Esophagus squamous epithelium (tissue), 5 donors: Measurements from ENCODE around the gene USH1G. TPM values are rescaled to one million over a fixed set of nuclear protein-coding genes. Genes with fewer than 3 reads are reported as not detected.

Source experiments
- DNase-seq: peaks from one replicate; lab custom pipeline; 2025; lab: John Stamatoyannopoulos, UW
- H3K27ac ChIP-seq, 4 donors: fragments of 200-600 bp; sonication (generic); one replicate each; pipeline ENCODE4 v1.5.1; 2016 to 2019; ENCODE audit warnings: mild to moderate bottlenecking in 1 of 4
- H3K27me3 ChIP-seq, 4 donors: fragments of 200-600 bp; sonication (generic); 1 replicate in 3 of 4; 2 replicates in 1 of 4; pipeline versions ENCODE4 v1.5.1 to v1.6.0; 2017 to 2021; ENCODE audit warnings: antibody characterized with exemption in 1 of 4
- H3K36me3 ChIP-seq, 3 donors: fragments of 200-600 bp; sonication (generic); one replicate each; pipeline ENCODE4 v1.5.1; 2016 to 2019
- H3K4me1 ChIP-seq, 3 donors: fragments of 200-600 bp; sonication (generic); one replicate each; pipeline ENCODE4 v1.5.1; 2017 to 2019
- H3K4me3 ChIP-seq, 4 donors: fragments of 200-600 bp; sonication (generic); 1 replicate in 3 of 4; 2 replicates in 1 of 4; pipeline ENCODE4 v1.5.1; 2016 to 2019; ENCODE audit warnings: mild to moderate bottlenecking in 2 of 4, moderate library complexity in 1 of 4
- H3K9me3 ChIP-seq, 3 donors: fragments of 200-600 bp; sonication (generic); one replicate each; pipeline ENCODE4 v1.5.1; 2016 to 2019
- CTCF ChIP-seq, 6 experiments: fragments of 450-650 bp in 4 of 6; fragments of 200-600 bp in 2 of 6; sonication (generic) in 2 of 6; IDR thresholded peaks; one replicate each; pipeline ENCODE4 v1.5.1; 2016 to 2019; ENCODE audit warnings: antibody characterized with exemption in 6 of 6, mild to moderate bottlenecking in 4 of 6, moderate library complexity in 4 of 6
- POLR2A ChIP-seq, 4 donors: fragments of 450-650 bp; IDR thresholded peaks; one replicate each; pipeline ENCODE4 v1.6.1; 2017; ENCODE audit warnings: antibody characterized with exemption in 4 of 4, mild to moderate bottlenecking in 4 of 4, moderate library complexity in 3 of 4
- WGBS, 2 donors: methylation state at CpG; one replicate each; pipeline ENCODE4 v1.1.5; 2018; 5-methylcytosine and 5-hydroxymethylcytosine counted together
- intact Hi-C: fragments of 100-400 bp; cut with DNase I; formaldehyde crosslinking; loops from one replicate; pipeline ENCODE4 v1.15.0; 2022
- total RNA-seq, 4 donors: library from RNA; depleted of rRNA; stranded (reverse); fragments of >200 nt; gene quantifications; one replicate each; pipeline ENCODE4 v1.1.0, GENCODE V29; 2016
- donor health status: DM: yes; HTN: yes; CAD: no.

Gene USH1G
- total RNA-seq = 10 to 100 TPM in 1 of 4 donors, 1 to 10 TPM in 3; 2.9 to 12.1 (median 6.7) TPM

- DNase-seq = no peak
- Histone ChIP-seq H3K36me3 (no peaks in the 10 kb centered on the region), H3K27me3 (peaks cover 0 to 90% (median 19%) of the 10 kb centered on the region in 4 donors), H3K4me3 (peak within 1 kb of the TSS; percentile 43 to 68 (median 49)), H3K27ac (peak within 1 kb of the TSS in 3 of 4 donors; percentile 8 to 40 (median 39)), H3K9me3 (no peaks in the 10 kb centered on the region), H3K4me1 (peaks cover 32 to 60% (median 38%) of the 10 kb centered on the region in 3 donors)
- TF ChIP-seq POLR2A (IDR thresholded peaks at IDR 0.05) (no peak), CTCF (IDR thresholded peaks at IDR 0.05) (no peak)
- 4 to 9% methylated on average over 11 to 23 of the region's 57 CpGs for WGBS, 2 donors
- intact Hi-C loops = loop anchor here (5.0 kb wide), 1 partner anchor 34 kb away; no protein-coding TSS in a partner anchor
Measured at GRCh38 chr17:74922694-74923537, at the start of gene USH1G. Gene USH1G (minus strand): TSS chr17:74923255. CDS start chr17:74923073, 182 bp downstream.

GRCh38 chr17:74972107-74972972, 49.3 kb upstream of the USH1G start, which contains the start of gene HID1:
Gene HID1 (minus strand): TSS chr17:74972759. CDS start chr17:74972656, 103 bp downstream.
- peak within 1 kb of the TSS; percentile 40 to 78 (median 60) for H3K27ac ChIP-seq

DNA sequence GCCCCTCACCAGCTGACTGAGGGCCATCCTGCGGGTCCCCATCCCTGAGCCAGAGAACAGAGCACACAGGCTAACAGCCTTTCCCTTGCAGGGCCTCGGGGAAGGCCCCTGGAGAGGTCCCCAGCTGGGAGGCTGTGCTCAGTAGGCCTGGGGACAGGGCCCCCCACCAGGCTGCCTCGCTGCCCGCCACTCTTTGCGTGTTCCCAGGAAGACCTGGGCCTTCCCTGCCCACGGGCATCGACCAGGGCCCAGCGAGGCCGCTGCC, 48.7 kb upstream of the USH1G start:
- Histone ChIP-seq H3K4me3 (peak overlapping the region; percentile 52 to 87 (median 64)), H3K27ac (peak overlapping the region; percentile 40 to 78 (median 60)), H3K4me1 (peaks cover 17 to 53% (median 22%) of the 10 kb centered on the region in 3 donors), H3K27me3 (peaks cover 0 to 61% (median 1%) of the 10 kb centered on the region in 4 donors), H3K9me3 (no peaks in the 10 kb centered on the region), H3K36me3 (no peaks in the 10 kb centered on the region)
- DNase-seq = no peak
- intact Hi-C loops = no loop called here
- no peak for TF ChIP-seq POLR2A (IDR thresholded peaks at IDR 0.05)
- no peak for TF ChIP-seq CTCF (IDR thresholded peaks at IDR 0.05)
- WGBS, 2 donors = 67% methylated on average over 1 of the region's 9 CpGs; no CpG with 5 or more reads in 1 of the 2 donors

More at GRCh38 chr17:74972107-74972972, 49.3 kb upstream of the USH1G start, which contains the start of gene HID1:
- peaks cover 0 to 61% (median 1%) of the 10 kb centered on the region in 4 donors for H3K27me3 ChIP-seq
- H3K4me3 ChIP-seq = peak within 1 kb of the TSS; percentile 52 to 87 (median 64)
- H3K9me3 ChIP-seq = no peaks in the 10 kb centered on the region
- H3K36me3 ChIP-seq = no peaks in the 10 kb centered on the region
- intact Hi-C loops = no loop called here
- peaks cover 17 to 53% (median 22%) of the 10 kb centered on the region in 3 donors for H3K4me1 ChIP-seq
- DNase-seq = no peak
- WGBS, 2 donors = 1 to 2% methylated on average over 9 to 13 of the region's 95 CpGs
- TF ChIP-seq CTCF (IDR thresholded peaks at IDR 0.05) = no peak
- peak in 1 of 4 donors; percentile 29 for TF ChIP-seq POLR2A (IDR thresholded peaks at IDR 0.05)

DNA sequence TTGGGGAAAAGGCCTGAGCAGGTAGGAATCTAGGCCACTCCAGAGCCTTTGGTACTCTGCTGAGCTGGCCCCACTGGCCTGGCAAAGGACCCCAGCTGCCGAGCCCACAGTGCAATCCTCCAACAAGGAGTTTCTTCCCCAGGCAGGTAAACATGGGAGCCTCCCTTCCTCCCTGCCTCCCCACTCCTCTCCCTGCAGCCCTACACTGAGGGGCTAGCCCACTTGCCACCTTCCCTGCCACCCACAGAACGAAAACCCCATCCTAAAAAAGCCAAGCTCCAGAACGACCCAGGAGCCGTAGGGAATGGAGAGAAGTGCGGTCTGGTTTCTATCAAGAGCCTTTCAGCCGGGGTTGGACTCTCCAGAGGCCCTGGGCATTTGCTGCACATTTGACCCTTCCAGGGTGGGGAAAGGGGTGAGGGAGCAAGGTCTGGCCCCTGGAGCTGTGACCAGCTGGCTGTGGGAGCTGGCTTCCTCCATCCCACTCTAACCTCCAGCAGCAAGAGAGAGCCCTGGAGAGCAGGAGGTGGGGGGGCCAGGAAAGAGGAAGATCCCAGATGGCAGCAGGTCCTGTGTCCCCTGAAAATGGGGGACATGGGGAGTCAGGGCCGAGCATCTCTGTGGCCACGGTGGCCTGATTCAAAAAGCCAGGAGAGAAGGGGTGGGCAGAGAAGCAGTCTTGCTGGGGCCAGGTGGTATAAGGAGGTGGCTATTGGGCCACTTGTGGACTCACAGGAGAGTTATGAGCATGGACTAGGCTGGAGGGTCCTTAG, 48.2 kb upstream of the USH1G start:
- Histone ChIP-seq H3K36me3 (no peaks in the 10 kb centered on the region), H3K4me1 (peaks cover 17 to 53% (median 22%) of the 10 kb centered on the region in 3 donors), H3K27me3 (peaks cover 0 to 61% (median 1%) of the 10 kb centered on the region in 4 donors), H3K27ac (peak overlapping the region; percentile 40 to 78 (median 66)), H3K9me3 (no peaks in the 10 kb centered on the region), H3K4me3 (peak overlapping the region; percentile 52 to 87 (median 64))
- no peak for DNase-seq
- 75 to 76% methylated on average over 2 to 3 of the region's 8 CpGs for WGBS, 2 donors
- no peak for TF ChIP-seq CTCF (IDR thresholded peaks at IDR 0.05)
- intact Hi-C loops = no loop called here
